Measurements from ENCODE around the gene PTPRG.
"Not testable (repeated sequence)": the region's sequence is repeated elsewhere in the genome, so short reads cannot be mapped to it uniquely, and the experiment has no call there.

The PTPRG gene

DNA sequence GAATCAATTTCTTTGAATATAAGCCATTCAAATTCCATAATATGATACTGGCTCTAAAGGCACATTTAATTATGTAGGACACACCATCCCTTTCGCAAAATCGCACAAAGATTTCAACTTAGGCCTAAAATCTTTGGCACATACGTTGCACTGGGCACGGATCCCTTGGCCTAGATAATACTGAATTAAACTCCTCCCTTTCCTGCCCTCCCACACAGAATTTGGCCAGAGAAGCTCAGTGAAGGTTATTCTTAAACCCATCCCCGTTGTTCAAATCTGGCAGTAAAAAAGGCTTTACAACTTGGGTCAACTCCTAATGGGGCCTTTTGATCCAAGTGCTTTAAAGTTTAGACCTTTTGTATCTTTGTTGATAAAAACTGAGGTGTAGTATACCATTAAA lies 247.2 kb downstream of the PTPRG start:
- DNase-seq, result no peak

DNA sequence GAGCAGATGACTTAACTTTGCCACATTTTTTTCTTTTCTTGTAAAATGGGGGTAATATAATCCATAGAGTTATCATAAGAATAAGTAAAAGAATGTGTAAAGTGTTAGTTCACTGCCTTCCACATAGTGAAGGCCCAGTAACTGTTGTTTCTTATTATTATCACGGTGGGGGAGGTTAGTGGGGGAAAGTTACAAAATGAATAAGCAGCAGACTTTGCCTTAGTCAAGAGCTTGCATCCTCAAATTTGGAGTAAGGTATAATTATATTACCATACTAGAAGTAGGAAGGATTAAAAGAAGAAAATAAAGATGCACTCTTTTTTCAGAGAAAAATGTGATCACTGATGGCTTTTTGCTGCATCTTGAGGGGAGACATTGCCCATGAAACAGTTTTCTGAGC lies 247.6 kb downstream of the PTPRG start:
- no peak for DNase-seq

DNA sequence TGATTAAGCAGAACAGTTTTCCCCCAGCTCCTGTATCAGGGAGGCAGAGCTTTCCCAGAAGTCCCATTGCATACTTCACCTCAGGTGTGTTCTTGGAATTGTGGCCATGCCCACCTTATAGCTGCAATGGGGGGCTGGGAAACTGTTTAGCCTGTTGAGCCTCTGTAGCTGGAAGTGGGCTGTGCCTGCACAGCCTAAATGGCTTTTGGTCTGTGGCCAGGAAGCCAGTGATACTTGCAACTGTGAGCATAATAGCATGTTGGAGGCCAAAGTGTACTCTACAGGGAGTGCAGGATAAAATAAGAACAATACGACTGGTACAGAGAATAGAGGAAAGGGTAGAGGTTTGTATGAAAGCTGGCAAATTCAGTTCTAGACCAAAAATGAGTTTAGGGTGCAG lies 248.5 kb downstream of the PTPRG start:
- no peak for DNase-seq

GRCh38 chr3:61810953-61811497 lies 249.7 kb downstream of the PTPRG start:
- DNase-seq, result no peak

GRCh38 chr3:61811652-61812051 lies 250.3 kb downstream of the PTPRG start:
- DNase-seq, result no peak

GRCh38 chr3:61812085-61812484 lies 250.7 kb downstream of the PTPRG start:
- DNase-seq, result no peak

- no peak for DNase-seq
Observed at GRCh38 chr3:61812517-61812916, 251.1 kb downstream of the PTPRG start.

- no peak for DNase-seq
Observed at GRCh38 chr3:61813636-61814035, 252.3 kb downstream of the PTPRG start.

- DNase-seq, result no peak
Observed at GRCh38 chr3:61814674-61815073, 253.3 kb downstream of the PTPRG start.

DNA sequence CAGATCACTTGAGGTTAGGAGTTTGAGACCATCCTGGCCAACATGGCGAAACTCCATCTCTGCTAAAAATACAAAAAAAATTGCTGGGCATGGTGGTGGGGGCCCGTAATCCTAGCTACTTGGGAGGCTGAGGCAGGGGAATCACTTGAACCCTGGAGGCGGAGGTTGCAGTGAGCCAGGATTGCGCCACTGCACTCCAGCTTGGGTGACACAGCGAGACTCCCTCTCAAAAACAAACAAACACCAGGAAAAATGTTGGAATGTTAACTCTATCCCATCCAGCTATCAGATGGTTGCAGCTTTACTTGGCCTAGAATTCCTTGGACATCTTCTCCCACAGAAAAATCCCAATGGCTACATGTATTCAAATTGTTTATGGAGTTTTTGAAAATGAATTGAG lies 254.9 kb downstream of the PTPRG start:
- not testable (repeated sequence) for DNase-seq

GRCh38 chr3:61819861-61820260 lies 258.5 kb downstream of the PTPRG start:
- no peak for DNase-seq

GRCh38 chr3:61820306-61820992 lies 259.1 kb downstream of the PTPRG start:
- no peak for DNase-seq

- DNase-seq, result no peak
Observed at GRCh38 chr3:61821823-61822251, 260.5 kb downstream of the PTPRG start.

- no peak for DNase-seq
Observed at GRCh38 chr3:61822588-61822987, 261.2 kb downstream of the PTPRG start.

DNA sequence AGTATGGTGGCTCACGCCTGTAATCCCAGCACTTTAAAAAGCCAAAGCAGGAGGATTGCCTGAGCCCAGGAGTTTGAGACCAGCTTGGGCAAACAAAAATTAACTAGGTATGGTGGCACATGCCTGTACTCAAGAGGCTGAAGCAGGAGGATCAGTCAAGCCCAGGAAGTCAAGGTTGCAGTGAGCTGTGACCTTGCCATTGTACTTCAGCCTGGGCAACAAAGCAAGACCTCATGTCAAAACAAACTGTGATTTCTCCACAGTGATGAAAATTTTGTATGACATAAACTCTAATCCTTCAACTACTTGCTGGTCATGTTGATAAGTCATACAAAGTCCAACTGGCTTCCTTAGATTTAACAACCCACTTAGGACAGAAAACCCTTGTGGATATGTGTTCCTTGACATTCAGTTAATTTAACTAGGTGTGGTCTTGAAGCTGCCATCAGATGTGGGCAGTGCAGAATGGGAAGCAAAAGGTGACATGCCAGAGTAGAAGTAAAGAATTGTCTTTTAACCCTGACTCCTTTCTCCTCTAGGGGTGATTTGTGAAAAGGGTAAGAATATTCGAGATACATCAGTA lies 263.3 kb downstream of the PTPRG start:
- no peak for DNase-seq

GRCh38 chr3:61826161-61826560 lies 264.8 kb downstream of the PTPRG start:
- no peak for DNase-seq

GRCh38 chr3:61828184-61828874 lies 267.0 kb downstream of the PTPRG start:
- no peak for DNase-seq

GRCh38 chr3:61828880-61829721 lies 267.7 kb downstream of the PTPRG start:
- no peak for DNase-seq

DNA sequence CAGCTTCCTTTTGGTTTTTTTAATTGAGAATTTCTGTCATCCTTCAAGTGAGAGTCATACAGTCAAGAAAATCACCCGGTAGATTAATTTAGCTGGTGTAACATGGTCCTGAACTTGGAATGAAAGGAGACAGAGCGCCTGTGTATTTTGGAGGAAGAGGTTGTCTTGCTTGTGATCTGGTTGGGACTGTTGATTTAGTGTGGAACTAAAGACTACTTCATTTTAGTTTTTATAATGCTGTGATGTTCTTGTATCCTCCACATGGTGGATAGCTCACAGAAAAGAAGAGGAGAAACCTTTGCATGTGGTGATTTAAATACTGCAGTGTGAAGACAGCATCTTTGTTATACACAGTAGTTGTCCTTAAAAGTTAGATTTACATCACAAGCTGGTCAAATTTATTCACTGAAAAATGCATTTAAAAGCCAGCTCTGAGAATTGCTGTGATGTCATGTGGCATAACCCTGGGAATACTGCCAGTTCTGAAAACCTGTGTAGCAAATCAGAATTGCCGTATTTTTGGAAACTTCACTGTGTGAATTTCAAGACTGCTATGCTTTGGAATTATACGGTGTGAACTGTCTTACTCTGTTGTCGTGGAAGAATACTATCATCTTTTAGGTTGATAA lies 268.5 kb downstream of the PTPRG start:
- DNase-seq, result no peak

- DNase-seq, result no peak
Observed at GRCh38 chr3:61831973-61832372, 270.6 kb downstream of the PTPRG start.

GRCh38 chr3:61832375-61833229 lies 271.2 kb downstream of the PTPRG start:
- no peak for DNase-seq

DNA sequence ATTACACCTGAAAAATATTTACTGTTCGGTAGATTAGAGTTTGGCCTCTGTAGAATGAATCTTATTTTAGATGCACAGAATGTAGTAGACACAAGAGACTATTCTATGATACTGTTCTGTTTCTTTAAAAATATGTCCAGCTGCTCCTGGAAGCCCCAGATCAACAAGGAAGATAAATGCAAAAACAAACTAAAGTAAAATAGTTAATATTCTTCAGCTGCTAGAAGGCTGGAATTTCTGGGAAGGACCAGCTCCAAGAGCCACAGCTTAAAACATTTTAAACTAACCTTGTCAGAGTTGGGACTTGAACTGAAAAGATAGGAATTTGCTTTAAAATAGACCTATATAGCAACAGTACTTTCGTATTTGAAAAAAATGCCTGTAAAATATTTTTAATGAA lies 277.9 kb downstream of the PTPRG start:
- DNase-seq, result no peak
